ENCODE data around the gene CAMKV. TPM values are rescaled to one million over a fixed set of nuclear protein-coding genes. Genes with fewer than 3 reads are reported as not detected.

The CAMKV gene
- total RNA-seq, 1 donor from 2014 or later: not detected

Other genes with a start within 250 kb of the CAMKV start
- gene APEH, start 195.6 kb downstream of the CAMKV start, total RNA-seq: 51.0 TPM
- gene MST1, start 180.4 kb downstream of the CAMKV start, total RNA-seq: 20.6 TPM
- gene RNF123, start 180.3 kb downstream of the CAMKV start, total RNA-seq: 37.9 TPM
- gene AMIGO3, start 150.2 kb downstream of the CAMKV start, total RNA-seq: not detected
- gene GMPPB, start 146.0 kb downstream of the CAMKV start, total RNA-seq: 22.0 TPM
- gene IP6K1, start 83.4 kb downstream of the CAMKV start, total RNA-seq: 47.6 TPM
- 1.6 TPM for gene CDHR4, start 70.0 kb downstream of the CAMKV start, total RNA-seq
- 7.3 TPM for gene INKA1, start 66.6 kb downstream of the CAMKV start, total RNA-seq
- gene UBA7, start 56.0 kb downstream of the CAMKV start, total RNA-seq: 73.9 TPM
- 4.2 TPM for gene TRAIP, start 13.3 kb downstream of the CAMKV start, total RNA-seq
- 2.7 TPM for gene MST1R, start 34.0 kb upstream of the CAMKV start, total RNA-seq
- 9.2 TPM for gene MON1A, start 59.9 kb upstream of the CAMKV start, total RNA-seq
- 148 TPM for gene RBM6, start 70.2 kb upstream of the CAMKV start, total RNA-seq
- gene RBM5, start 219.0 kb upstream of the CAMKV start, total RNA-seq: 231 TPM

Measured in sciatic nerve (tissue), 1 donor.